HCT116 (cell line): ENCODE measurements around the gene ARHGAP9. TPM values are rescaled to one million over a fixed set of nuclear protein-coding genes. Genes with fewer than 3 reads are reported as not detected.
A peak's percentile ranks its signal among the peaks of the same experiment; 100 is the strongest.

Experiments
- ATAC-seq: fragments of 200-7000 bp; cut with Tn5 transposase; 2 replicates; pipeline ENCODE4 v1.9.1; 2020; ENCODE audit warnings: mild to moderate bottlenecking, moderate library complexity
- BruUV-seq: library from RNA; stranded (reverse); fragments of 400-500 nt; replicated peaks from 2 replicates; lab custom pipeline; 2021; lab: Mats Ljungman, UMichigan
- CTCF ChIA-PET: fragments of 300-600 bp; sonication (Branson Sonifier 250); formaldehyde crosslinking; loops from one replicate; lab custom pipeline; 2021; ENCODE audit warnings: antibody characterized with exemption; lab: Charles Lee
- POLR2A ChIA-PET: fragments of 300-600, 350-600 bp; sonication (Branson Sonifier 250); formaldehyde crosslinking; loops from one replicate; lab custom pipeline; 2021; ENCODE audit warnings: antibody characterized with exemption; lab: Charles Lee
- RAD21 ChIA-PET, 2 experiments: fragments of 300-600 bp; sonication (Branson Sonifier 250); formaldehyde crosslinking; loops; one replicate each; lab custom pipeline; 2023; ENCODE audit warnings: low total read pairs in 2 of 2; ENCODE audit not compliant: uncharacterized antibody in 2 of 2, unreplicated experiment in 2 of 2, low non-redundant PET in 1 of 2; lab: Charles Lee
- DNase-seq: peaks from one replicate; pipeline ENCODE4 v3.0.0-alpha.2; 2010; ENCODE audit warnings: low read depth, low spot score
- H2AFZ ChIP-seq: fragments of 200-600 bp; shearing (Covaris generic), sonication (generic); 2 replicates; pipeline ENCODE4 v1.6.1; 2017; ENCODE audit warnings: low read depth, mixed run types, mixed read lengths, antibody characterized with exemption, low read length; ENCODE audit not compliant: poor library complexity, severe bottlenecking
- H3K27ac ChIP-seq: 2 replicates; pipeline ENCODE4 v1.5.1; 2012; ENCODE audit warnings: low read depth, low read length
- H3K27me3 ChIP-seq: fragments of 200-600 bp; sonication (generic); 2 replicates; pipeline ENCODE4 v1.6.1; 2016; ENCODE audit warnings: mixed run types, low read length, mixed read lengths; ENCODE audit not compliant: insufficient read depth
- H3K36me3 ChIP-seq, 2 experiments: fragments of 200-500 bp in 1 of 2; fragments of 200-600 bp in 1 of 2; sonication (Bioruptor generic) in 1 of 2; sonication (generic) in 1 of 2; 2 replicates each; pipeline versions ENCODE4 v1.5.1 to v1.6.1; 2014 to 2016; ENCODE audit warnings: low read length in 2 of 2, inconsistent platforms in 1 of 2, mixed read lengths in 1 of 2, mixed run types in 1 of 2; ENCODE audit not compliant: insufficient read depth in 2 of 2, control insufficient read depth in 1 of 2
- H3K4me1 ChIP-seq, 2 experiments: fragments of 200-600 bp in 1 of 2; sonication (generic) in 1 of 2; 2 replicates each; pipeline versions ENCODE4 v1.5.1 to v1.6.1; 2012 to 2017; ENCODE audit warnings: low read length in 2 of 2, inconsistent platforms in 1 of 2, mild to moderate bottlenecking in 1 of 2, mixed read lengths in 1 of 2, mixed run types in 1 of 2, moderate library complexity in 1 of 2; ENCODE audit not compliant: insufficient read depth in 2 of 2, control insufficient read depth in 1 of 2
- H3K4me2 ChIP-seq: fragments of 200-600 bp; sonication (generic); 2 replicates; pipeline ENCODE4 v1.6.1; 2017; ENCODE audit warnings: mixed run types, low read length, mixed read lengths
- H3K4me3 ChIP-seq, 2 experiments: fragments of 200-600 bp in 1 of 2; sonication (generic) in 1 of 2; replicated peaks in 1 of 2; 2 replicates each; pipeline ENCODE4 v1.5.1; 2011 to 2016; ENCODE audit warnings: low read length in 2 of 2, control low read depth in 1 of 2, low read depth in 1 of 2, mild to moderate bottlenecking in 1 of 2, mixed read lengths in 1 of 2, mixed run types in 1 of 2
- H3K79me2 ChIP-seq: fragments of 200-600 bp; sonication (generic); 2 replicates; pipeline ENCODE4 v1.6.1; 2017; ENCODE audit warnings: mild to moderate bottlenecking, mixed run types, low read length, moderate library complexity, mixed read lengths; ENCODE audit not compliant: insufficient read depth
- H3K9ac ChIP-seq: fragments of 200-600 bp; sonication (generic); 2 replicates; pipeline ENCODE4 v1.6.1; 2016; ENCODE audit warnings: low read length, mixed read lengths
- H3K9me2 ChIP-seq: fragments of 200-600 bp; sonication (generic), shearing (Covaris generic); 2 replicates; pipeline ENCODE4 v1.6.1; 2017; ENCODE audit warnings: mixed run types, mild to moderate bottlenecking, moderate library complexity; ENCODE audit not compliant: insufficient read depth
- H3K9me3 ChIP-seq, 2 experiments: fragments of 200-500 bp in 1 of 2; fragments of 200-600 bp in 1 of 2; sonication (Bioruptor generic) in 1 of 2; sonication (generic) in 1 of 2; 2 replicates each; pipeline ENCODE4 v1.6.1; 2014 to 2017; ENCODE audit warnings: low read length in 2 of 2, mixed read lengths in 2 of 2, inconsistent platforms in 1 of 2, low read depth in 1 of 2, mild to moderate bottlenecking in 1 of 2, mixed run types in 1 of 2, moderate library complexity in 1 of 2; ENCODE audit not compliant: control insufficient read depth in 1 of 2, insufficient read depth in 1 of 2
- H4K20me1 ChIP-seq: fragments of 200-600 bp; sonication (generic), shearing (Covaris generic); 2 replicates; pipeline ENCODE4 v1.6.1; 2017; ENCODE audit warnings: mixed run types, mild to moderate bottlenecking, moderate library complexity; ENCODE audit not compliant: insufficient read depth
- CEBPB ChIP-seq: IDR thresholded peaks from 2 replicates; pipeline ENCODE4 v1.6.1; 2012; ENCODE audit warnings: low read depth
- EZH2phosphoT487 ChIP-seq: fragments of 200-600 bp; IDR thresholded peaks from 2 replicates; pipeline ENCODE4 v1.6.1; 2018; ENCODE audit warnings: antibody characterized with exemption, borderline replicate concordance
- intact Hi-C: fragments of 100-400 bp; cut with micrococcal nuclease; formaldehyde crosslinking; loops from 2 replicates; pipeline ENCODE4 v1.10.0; 2022
- total RNA-seq: library from RNA; stranded (reverse); gene quantifications from one replicate; pipeline ENCODE4 v1.2.1, GENCODE V29; 2021; ENCODE audit not compliant: unreplicated experiment
- TF ChIP-seq, protein P1 (sequence below), 3 experiments: fragments of 200-600 bp in 1 of 3; sonication (generic) in 1 of 3; IDR thresholded peaks in 2 of 3; conservative IDR thresholded peaks in 1 of 3; 2 replicates each; pipeline ENCODE4 v1.5.1; 2012 to 2017; ENCODE audit warnings: low read depth in 2 of 3, low read length in 2 of 3, antibody characterized with exemption in 1 of 3, borderline replicate concordance in 1 of 3, control low read depth in 1 of 3, mild to moderate bottlenecking in 1 of 3, mixed read lengths in 1 of 3, mixed run types in 1 of 3, moderate library complexity in 1 of 3; ENCODE audit not compliant: insufficient read depth in 1 of 3
- TF ChIP-seq, protein P2 (sequence below): IDR thresholded peaks from 2 replicates; pipeline ENCODE4 v1.6.1; 2012; ENCODE audit warnings: low read depth
- TF ChIP-seq, protein P3 (sequence below): IDR thresholded peaks from 2 replicates; pipeline ENCODE4 v1.6.1; 2011; ENCODE audit warnings: mild to moderate bottlenecking, low read length, moderate library complexity; ENCODE audit not compliant: insufficient replicate concordance; ENCODE audit errors: extremely low read depth

ARHGAP9 gene
- total RNA-seq, 1 experiment from 2014 or later: 0.84 TPM

DNA sequence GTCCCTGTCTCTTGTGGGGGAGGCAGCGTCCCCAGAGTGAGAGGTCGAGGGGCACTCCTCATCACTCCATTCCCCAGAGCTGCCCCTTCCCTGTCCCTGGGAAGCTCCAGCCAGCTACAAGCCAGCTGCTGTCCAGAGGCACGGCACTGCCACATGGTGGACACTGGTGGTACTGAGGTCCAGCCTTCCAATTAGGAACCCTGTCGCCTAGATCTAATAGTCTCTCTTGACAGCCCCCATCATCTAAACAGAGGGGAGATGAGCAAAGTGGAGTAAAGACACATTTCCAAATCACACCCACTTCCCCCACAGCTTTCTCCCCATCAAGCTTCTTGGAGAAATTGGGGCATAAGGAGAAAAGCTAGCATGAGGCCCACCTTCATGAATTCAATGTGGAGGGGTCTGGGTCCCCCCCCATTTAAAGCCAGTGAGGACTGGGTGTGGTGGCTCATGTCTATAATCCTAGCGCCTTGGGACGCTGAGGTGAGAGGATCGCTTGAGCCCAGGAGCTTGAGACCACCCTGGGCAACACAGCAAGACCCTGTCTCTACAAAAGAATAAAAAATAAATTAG lies 26.6 kb downstream of the ARHGAP9 start:
- Histone ChIP-seq H4K20me1 (no peaks in the 10 kb centered on the region), H3K9ac (no peak overlapping the region), H3K36me3 (no peaks in the 10 kb centered on the region), H3K9me3 (no peaks in the 10 kb centered on the region), H3K4me1 (peaks cover 21 to 34% of the 10 kb centered on the region in 2 experiments), H3K4me2 (peak overlapping the region; percentile 13; the same call in 1 of the 2 replicates), H3K4me3 (no peak overlapping the region), H3K27ac (no peak overlapping the region), H2AFZ (no peak overlapping the region), H3K27me3 (no peaks in the 10 kb centered on the region), H3K79me2 (no peaks in the 10 kb centered on the region), H3K9me2 (no peaks in the 10 kb centered on the region)
- RAD21 ChIA-PET: interaction anchor here (0.8 to 2.0 kb wide), 7 partner anchors 145 to 191 kb away, joined by 3 to 9 read pairs (median 5); no protein-coding TSS in a partner anchor
- CTCF ChIA-PET: interaction anchor here (0.6 to 3.5 kb wide), 24 partner anchors 8 to 240 kb away, joined by 3 to 75 read pairs (median 5); no protein-coding TSS in a partner anchor
- DNase-seq (no peak), ATAC-seq (peak; percentile 81)
- TF ChIP-seq, protein P1, sequence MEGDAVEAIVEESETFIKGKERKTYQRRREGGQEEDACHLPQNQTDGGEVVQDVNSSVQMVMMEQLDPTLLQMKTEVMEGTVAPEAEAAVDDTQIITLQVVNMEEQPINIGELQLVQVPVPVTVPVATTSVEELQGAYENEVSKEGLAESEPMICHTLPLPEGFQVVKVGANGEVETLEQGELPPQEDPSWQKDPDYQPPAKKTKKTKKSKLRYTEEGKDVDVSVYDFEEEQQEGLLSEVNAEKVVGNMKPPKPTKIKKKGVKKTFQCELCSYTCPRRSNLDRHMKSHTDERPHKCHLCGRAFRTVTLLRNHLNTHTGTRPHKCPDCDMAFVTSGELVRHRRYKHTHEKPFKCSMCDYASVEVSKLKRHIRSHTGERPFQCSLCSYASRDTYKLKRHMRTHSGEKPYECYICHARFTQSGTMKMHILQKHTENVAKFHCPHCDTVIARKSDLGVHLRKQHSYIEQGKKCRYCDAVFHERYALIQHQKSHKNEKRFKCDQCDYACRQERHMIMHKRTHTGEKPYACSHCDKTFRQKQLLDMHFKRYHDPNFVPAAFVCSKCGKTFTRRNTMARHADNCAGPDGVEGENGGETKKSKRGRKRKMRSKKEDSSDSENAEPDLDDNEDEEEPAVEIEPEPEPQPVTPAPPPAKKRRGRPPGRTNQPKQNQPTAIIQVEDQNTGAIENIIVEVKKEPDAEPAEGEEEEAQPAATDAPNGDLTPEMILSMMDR (IDR thresholded peaks at IDR 0.05 in 2 of 3, conservative IDR thresholded peaks at IDR 0.05 in 1 of 3; ENCODE audit: borderline replicate concordance in 1 of 3, insufficient read depth in 1 of 3, low read depth in 2 of 3, low read length in 2 of 3): peak in 2 of 3 experiments; percentile 94 to 96; a peak in 4 of 6 replicates
- TF ChIP-seq CEBPB (no peak), EZH2phosphoT487 (no peak)
- TF ChIP-seq, protein P2, sequence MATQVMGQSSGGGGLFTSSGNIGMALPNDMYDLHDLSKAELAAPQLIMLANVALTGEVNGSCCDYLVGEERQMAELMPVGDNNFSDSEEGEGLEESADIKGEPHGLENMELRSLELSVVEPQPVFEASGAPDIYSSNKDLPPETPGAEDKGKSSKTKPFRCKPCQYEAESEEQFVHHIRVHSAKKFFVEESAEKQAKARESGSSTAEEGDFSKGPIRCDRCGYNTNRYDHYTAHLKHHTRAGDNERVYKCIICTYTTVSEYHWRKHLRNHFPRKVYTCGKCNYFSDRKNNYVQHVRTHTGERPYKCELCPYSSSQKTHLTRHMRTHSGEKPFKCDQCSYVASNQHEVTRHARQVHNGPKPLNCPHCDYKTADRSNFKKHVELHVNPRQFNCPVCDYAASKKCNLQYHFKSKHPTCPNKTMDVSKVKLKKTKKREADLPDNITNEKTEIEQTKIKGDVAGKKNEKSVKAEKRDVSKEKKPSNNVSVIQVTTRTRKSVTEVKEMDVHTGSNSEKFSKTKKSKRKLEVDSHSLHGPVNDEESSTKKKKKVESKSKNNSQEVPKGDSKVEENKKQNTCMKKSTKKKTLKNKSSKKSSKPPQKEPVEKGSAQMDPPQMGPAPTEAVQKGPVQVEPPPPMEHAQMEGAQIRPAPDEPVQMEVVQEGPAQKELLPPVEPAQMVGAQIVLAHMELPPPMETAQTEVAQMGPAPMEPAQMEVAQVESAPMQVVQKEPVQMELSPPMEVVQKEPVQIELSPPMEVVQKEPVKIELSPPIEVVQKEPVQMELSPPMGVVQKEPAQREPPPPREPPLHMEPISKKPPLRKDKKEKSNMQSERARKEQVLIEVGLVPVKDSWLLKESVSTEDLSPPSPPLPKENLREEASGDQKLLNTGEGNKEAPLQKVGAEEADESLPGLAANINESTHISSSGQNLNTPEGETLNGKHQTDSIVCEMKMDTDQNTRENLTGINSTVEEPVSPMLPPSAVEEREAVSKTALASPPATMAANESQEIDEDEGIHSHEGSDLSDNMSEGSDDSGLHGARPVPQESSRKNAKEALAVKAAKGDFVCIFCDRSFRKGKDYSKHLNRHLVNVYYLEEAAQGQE: no peak
- TF ChIP-seq, protein P3, sequence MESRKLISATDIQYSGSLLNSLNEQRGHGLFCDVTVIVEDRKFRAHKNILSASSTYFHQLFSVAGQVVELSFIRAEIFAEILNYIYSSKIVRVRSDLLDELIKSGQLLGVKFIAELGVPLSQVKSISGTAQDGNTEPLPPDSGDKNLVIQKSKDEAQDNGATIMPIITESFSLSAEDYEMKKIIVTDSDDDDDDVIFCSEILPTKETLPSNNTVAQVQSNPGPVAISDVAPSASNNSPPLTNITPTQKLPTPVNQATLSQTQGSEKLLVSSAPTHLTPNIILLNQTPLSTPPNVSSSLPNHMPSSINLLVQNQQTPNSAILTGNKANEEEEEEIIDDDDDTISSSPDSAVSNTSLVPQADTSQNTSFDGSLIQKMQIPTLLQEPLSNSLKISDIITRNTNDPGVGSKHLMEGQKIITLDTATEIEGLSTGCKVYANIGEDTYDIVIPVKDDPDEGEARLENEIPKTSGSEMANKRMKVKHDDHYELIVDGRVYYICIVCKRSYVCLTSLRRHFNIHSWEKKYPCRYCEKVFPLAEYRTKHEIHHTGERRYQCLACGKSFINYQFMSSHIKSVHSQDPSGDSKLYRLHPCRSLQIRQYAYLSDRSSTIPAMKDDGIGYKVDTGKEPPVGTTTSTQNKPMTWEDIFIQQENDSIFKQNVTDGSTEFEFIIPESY: no peak
- POLR2A ChIA-PET: interaction anchor here (0.6 to 1.6 kb wide), 4 partner anchors 23 to 210 kb away, joined by 3 to 5 read pairs (median 4); no protein-coding TSS in a partner anchor
- intact Hi-C loops: loop anchor here (1.0 to 2.0 kb wide), 3 partner anchors 146 to 240 kb away; no protein-coding TSS in a partner anchor
- BruUV-seq: no TSS peak
